NCI-H748 treated with DMSO at 0.1 percent for 48 hours (cell line): ENCODE measurements around the gene RCVRN.
"Not testable (repeated sequence)": the region's sequence is repeated elsewhere in the genome, so short reads cannot be mapped to it uniquely, and the experiment has no call there.

Source experiments
- DNase-seq: peaks from one replicate; lab custom pipeline; 2025; lab: John Stamatoyannopoulos, UW

RCVRN gene

DNA sequence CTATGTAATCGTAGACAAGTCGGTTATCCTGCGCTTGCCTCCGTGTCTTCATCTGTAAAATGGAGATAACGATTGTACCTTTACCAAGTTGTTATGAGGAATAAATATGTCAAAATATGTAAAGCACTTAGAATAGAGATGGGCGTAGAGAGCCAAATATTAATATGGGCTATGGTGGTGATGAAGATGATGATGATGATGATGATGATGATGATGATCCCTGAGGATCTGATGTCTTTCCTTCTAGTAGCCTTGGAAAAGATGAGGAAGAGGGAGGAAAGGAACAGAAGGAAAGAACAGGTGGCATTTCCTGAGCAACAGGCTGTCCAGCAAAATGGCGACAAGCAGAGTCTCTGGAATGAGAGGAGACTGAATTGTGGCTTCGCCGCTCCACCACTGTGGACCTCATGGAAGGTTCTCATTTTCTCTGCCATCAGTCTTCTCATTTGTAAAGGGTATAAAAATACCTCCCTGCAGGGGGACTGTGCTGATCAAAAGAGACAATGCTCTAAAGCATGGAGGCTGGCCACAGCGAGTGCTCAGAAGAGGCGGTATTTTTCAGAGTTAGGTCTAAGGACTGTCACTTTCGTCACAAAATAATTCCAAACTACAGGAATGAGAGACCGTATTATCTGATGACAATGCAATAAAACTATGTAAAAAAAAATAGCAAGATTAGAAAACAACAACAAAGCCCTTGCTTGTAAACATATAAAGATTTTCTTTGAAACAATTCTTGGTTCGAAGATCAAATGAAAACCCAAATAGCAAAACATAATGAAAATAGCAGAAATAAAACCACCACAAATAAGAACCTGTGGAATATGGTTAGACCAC lies 17.2 kb upstream of the RCVRN start:
- no peak for DNase-seq

DNA sequence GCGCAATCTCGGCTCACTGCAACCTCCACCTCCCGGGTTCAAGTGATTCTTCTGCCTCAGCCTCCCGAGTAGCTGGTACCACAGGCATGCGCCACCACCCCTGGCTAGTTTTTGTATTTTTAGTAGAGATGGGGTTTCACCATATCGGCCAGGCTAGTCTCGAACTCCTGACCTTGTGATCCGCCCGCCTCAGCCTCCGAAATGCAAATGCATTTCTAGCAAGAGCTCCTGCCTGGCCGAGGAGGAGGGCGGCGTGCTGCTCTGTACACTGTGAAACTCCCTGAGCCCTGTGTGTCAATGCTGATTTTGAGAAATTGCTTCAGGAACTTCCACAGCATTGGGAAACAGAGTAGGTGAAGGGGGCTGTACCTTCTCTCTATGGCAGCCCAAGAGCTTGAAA lies 16.1 kb upstream of the RCVRN start:
- DNase-seq = not testable (repeated sequence)

DNA sequence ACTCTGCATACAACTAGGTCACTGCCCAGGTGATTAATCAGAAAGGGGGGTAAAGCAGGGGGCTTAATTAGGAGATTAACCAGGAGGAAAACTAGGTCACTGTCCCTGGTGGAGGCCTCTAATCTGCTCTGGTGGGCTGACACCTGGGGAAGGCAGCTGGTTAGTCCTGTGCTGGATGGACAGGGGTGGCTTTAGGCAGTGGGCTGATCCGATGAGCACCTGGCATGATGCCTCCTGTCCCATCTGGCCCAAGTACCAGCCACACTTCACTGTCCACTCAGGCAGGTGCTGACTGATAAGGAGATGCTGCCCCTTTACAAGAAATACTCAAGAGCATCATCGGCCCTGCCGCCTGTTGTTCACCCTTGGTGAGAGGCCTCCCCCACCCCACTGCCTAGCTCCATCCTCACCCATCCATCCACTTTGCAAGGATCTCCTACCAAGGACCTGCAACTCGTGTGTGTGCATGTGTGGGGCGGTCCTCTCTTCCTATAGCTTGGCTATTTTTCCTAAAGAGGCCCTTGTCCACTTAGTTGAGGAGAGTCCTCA lies 13.8 kb upstream of the RCVRN start:
- DNase-seq = no peak

DNA sequence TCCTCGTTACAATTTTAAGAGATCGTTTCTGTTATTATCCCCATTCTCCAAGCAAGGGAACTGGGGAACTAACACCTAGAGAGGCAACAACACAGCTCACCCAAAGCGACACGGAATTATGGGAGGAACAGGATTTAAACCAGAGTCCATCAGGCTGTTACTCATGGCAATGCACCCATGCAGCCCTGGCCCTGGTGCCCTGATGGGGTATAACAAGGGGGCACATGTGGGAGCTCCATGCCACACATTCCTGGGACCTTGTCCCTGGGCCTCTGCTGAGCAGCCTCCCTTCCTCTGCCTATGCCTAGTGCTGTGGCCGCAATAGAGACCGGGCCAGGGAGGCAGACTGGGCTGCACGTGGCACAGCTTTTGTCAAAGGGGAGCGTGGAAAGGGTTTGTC lies 13.3 kb upstream of the RCVRN start:
- no peak for DNase-seq

DNA sequence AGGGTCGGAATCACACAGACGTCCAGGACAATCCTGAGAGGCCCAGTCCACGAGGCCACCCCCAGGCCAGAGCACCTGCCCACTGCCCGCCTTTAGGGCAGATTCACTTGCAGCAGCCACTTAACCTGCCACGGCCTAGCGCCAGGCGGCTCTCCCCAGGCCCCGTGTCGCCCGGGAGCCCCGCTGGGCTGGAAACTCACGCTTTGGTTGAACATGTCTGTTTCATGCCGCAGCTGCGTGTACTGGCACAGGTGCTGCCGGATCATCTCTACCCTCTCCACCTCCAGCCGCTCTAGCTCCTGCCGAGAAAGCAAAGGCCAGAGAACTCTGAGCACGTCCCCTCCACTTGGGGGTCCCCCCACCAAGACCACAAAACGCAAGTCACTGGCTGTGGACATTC lies 12.7 kb upstream of the RCVRN start:
- DNase-seq = no peak

DNA sequence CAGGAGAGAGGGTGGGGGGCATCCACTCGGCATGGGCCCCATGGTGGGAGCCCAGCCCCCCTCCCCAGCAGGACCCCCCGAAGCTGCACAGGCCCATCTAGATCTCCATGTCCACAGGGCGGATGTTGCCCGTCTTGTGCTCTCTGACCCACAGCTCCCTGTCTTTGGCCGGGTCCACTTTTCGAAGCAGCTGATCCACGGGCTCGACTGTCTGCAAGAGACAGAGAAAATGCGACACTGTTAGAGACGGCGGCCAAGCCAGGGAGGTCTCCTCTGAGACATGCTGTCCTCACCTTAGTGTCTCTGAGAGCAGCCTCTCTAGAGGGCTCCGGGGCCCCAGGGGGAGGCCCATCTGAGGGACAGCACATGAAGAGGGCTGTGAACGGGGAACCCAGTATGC lies 12.1 kb upstream of the RCVRN start:
- no peak for DNase-seq

DNA sequence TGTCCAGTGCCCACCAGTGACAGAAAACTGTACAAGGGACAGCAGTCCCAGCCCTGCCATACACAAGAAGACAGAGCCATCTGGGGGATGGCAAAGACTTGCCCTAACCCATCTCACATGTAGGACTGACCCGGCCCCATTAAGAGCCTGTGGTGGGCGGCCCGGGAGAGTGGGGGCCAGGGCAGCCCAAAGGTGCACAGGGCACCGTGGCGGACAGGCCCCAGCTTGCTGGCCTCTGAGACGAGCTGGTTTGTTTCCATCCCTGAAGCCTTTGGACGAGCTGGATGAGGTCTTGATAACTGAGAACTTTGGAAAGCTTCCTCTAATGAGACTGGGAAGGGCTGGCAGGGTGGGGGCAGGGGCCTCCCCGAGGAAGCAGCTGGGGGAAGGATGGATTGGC lies 11.0 kb upstream of the RCVRN start:
- DNase-seq = no peak

DNA sequence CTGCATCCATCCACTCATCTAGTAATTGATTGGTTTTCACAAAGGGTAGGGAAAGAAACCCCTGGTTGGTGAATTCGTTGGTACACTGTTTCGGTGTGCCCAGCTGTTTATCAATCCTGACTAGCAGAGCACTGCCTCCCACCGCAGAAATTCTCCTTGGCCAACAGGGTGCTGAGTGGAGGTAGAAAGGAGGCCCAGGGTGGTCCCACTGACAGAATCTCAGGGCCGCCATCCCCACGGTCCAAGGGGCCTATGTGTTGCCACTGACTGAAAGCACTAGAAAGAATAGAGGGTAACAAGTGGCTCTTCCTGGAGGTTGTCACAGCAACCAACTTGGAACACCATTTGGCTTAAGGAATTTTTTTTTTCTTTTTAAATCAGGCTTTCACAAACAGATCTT lies 8.4 kb upstream of the RCVRN start:
- no peak for DNase-seq

DNA sequence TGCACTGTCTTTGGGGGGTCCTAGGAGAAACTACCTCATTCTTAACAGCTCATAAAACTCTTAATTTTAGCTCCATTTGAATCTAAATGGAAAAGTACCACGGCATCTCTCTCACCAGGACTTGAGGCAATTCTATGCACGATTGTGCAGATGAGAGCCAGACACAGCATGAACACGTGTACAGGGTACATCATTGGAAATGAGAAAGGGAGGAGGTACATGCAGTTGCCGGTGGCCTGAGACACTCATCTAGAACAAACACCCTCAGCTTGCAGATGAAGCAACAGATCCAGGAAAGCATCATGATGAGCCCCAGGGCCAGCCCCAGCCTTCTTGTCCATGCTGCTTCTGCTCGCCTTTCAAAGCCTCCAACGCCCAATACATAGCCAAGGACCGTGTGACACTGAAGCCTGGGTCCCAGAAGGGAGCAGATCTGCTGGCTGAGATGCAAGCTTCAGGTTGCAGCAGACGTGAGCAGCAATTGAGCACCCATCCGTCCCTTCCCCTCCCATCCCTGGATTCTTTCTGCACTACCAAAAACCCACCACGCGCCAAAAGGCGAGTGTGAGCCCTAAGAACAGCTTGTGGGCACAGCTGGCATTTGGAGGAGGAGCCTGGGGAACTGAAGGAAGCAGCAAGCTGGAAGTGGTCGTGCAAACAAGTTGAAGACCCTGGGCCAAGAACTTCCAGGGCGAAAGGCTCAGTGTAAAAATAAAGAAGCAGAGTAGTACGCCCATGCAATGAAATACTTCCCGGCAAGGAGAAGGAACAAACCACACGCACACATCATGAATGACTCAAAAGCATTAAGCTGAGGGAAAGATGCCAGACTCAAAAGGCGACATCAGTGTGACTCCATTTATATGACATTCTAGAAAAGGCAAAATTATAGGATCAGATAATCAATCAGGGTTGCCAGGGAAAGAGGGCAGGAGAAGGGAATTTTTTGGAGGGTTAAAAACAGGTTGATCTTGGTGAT lies 7.3 kb upstream of the RCVRN start:
- DNase-seq = no peak

DNA sequence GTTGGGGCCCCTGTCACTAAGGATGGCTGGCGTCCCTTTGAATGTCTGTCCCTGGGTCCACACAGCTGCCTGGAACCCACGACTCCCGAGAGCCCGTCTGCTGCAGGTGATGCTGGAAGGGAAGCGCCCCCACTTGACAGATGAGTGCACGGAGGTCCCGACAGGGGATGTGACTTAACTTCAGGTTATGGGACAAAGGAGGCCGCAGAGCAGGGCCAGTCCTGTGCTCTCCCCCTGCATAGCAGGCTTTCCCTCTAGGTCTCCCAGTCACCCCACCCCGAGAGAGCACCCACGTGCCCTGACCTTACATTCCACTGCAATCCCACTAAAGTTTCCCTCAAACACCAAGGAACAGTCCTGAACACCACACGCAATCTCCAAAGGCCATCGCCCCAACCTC lies 6.0 kb upstream of the RCVRN start:
- DNase-seq = no peak

DNA sequence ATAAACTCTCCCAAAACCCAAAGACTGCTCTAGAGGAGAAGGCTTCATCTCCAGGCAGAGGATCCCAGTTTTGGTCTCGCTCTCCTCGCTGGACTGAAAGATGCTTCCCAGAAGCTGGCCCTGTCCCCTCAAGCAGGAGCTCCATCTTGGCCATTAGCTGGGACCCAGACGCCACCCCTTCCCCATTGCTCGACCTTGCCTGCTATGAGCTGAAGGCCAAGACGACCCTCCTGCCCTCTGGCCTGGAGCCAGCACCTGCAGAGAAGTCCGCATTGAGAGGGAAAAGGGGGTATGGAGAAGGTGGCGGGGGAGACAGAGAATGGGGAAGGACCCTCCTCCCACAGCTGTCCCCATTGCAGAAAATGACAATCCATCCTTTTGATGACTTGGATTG lies 3.6 kb upstream of the RCVRN start:
- DNase-seq = no peak

DNA sequence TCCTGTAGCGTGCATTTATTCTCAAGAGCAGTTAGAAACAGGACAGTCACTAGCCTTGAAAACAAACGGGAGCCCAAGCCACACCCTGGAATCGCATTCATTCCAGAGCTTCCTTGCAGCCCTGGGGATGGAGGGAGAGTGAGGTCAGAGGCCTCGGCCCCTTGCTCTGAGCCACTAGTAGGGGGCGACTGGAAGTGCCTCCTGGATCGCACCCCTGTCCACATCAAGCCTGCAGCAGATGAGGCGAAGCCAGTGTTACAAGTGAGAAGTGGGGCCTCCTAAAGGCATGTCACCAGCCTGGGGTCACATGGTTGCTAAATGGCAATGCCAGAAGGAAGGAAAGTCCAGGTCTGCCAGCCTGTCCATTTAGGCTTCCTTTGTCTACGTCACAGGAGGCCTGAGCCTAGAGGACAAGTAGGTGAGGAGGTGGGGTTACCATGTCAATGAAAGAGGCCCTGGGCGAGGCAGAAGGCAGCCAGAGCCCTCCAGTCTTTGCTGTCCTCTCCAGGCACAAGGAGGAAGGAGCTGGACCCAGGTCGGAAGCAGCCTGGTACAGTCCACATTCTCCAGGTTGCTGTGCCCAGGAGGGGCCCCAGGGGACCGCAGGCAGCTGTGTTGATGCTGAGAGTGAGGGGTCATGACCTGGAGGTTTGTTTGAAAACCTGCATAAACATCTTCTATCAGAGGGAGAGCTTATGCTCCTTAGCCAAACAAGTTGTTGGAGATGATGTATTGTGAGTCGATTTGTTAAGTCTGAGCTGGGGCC lies 3.0 kb upstream of the RCVRN start:
- DNase-seq = no peak

DNA sequence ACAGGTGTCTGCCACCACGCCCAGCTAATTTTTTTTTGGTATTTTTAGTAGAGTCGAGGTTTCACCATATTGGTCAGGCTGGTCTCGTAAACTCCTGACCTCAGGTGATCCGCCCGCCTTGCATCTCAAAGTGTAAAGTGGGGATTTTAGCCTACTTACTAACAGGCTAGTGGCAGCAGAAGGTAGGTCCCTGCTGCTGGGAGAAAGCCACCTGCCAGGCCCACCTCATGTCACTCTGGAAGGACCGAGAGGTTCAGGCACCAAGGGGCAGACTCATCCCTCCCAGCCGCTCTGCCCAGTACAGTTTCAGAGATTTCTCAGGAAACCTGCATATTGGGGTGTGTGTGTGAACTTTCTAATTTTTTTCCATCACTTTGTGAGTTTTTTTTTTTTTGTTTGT lies 2.1 kb upstream of the RCVRN start:
- DNase-seq = no peak

DNA sequence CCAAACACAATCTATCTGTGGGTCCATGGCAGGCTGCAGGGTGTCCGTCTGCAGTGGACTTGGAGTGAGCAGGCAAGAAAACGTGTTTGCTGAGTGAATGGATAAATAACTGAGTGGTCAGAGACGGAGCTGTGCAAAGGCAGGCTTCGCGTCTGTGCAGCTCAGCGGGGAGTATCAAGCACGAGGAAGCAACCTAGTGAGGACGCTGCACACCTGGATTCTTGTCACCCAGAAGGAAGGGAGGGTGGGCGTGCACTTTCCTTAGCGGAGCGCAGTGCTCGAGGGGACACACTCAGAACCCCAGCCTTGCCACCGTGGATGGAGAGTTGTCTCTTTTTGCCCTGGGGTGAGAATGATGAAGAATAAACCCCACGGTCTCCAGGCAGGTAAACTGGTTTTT lies 1.5 kb upstream of the RCVRN start:
- DNase-seq = no peak

DNA sequence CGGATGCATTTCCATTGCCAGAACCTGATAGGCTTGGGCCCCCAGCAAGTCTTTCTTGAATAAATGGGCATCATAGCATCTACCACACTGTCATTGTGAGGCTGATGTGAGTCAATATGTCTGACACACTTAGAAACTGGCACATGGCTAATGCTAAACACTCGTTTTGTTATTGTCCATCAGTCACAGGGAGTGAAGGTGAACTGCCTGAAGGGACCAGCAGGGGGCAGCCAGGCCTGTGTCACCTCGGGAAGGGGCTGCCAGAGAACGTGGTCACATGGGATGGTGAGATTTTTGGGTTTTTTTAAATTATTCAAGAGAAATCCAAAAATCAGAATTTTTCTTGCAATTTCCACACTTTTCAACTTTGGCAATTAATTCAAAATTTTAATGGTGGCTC lies 831 bp upstream of the RCVRN start:
- no peak for DNase-seq

DNA sequence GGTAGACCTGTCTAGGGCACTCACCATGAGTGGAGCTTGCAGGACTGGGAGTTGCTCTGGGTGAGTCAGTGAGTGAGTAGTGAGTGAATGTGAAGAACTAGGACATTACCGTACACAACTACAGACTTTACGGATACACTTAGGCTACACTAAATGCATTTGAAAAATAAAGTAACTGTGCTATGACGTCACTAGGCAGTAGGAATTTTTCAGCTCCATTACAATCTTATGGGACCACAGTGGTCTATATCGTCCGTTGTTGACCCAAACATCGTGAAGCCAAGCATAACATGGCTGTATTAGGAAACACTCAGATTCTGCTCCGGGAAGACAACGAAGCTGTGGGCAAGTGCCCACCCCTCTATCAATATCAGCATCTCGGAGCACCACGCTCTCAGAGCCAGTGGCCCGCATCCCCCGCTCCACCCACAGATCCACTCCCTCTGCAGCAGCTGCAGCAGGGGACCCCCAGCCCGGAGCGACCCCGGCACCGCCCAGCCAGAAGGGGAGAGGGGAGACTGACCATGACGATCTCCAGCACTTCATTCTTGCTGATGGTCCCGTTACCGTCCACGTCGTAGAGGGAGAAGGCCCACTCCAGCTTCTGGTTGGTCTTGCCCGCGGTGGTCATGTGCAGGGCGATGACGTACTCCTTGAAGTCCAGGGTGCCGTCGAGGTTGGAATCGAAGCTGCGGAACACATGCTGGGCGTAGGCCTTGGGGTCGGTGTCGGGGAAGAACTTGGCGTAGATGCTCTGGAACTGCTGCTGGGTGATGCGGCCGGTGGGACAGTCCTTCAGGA lies 594 bp downstream of the RCVRN start:
- no peak for DNase-seq

DNA sequence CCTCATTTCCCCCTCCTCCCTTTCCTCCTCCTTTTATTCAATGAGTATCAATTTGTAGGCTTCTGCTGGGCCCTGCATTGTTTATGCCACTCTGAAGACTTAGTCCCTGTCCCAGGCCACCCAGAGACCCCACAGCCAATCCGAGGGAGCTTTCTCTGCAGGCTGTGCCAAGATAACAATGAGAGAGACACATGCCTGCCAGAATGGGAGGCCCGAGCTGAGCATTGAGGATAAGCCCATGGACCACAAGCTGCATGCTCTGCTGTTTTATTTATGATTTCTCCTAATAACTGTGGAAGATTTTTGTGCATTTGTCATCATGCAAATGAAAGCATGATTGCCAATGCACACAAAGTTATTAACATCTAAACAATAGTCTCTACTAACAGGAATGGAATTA lies 3.0 kb downstream of the RCVRN start:
- DNase-seq = no peak

DNA sequence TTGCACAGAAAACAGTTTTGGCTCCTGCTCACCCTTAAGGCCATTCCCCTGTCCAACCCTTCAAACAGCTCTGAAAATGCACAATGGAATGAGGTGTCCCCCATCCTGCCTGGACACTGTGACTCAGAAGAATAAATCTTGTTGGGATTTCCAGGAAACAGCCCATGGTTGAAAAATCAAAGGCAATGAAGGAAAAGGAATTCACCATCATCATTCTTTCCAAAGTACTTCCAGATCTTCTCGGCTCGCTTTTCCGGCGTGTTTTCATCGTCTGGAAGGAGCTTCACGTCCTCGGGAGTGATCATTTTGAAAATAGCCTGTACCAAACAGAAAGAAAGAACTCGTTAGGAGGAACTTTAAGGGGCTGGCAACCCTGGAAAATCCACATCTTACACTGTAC lies 4.3 kb downstream of the RCVRN start:
- no peak for DNase-seq

DNA sequence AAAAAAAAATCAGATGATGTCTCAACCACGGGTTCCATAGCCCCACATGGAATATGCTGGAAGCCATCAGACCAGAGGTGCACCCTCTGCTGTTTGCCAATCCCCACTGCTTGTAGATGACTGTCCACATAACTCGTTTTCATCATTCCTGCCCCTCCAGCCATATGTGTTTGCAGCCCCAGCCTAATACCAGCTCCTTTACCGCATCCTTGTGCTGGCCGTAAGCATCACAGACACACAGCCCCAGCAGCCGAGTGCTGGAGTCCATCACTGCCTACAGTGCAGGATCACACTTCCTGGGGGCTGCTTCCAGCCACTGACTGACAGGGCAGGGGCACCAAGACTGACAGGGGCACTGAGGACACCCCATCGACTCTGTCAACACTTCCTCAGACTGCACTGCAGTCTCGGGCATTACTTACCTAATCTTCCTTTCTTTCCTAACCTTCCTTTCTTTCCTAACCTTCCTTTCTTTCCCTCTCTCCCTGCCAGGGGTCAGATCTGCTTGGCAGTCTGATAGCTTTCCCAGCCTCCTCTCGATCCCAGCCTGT lies 5.0 kb downstream of the RCVRN start:
- no peak for DNase-seq

DNA sequence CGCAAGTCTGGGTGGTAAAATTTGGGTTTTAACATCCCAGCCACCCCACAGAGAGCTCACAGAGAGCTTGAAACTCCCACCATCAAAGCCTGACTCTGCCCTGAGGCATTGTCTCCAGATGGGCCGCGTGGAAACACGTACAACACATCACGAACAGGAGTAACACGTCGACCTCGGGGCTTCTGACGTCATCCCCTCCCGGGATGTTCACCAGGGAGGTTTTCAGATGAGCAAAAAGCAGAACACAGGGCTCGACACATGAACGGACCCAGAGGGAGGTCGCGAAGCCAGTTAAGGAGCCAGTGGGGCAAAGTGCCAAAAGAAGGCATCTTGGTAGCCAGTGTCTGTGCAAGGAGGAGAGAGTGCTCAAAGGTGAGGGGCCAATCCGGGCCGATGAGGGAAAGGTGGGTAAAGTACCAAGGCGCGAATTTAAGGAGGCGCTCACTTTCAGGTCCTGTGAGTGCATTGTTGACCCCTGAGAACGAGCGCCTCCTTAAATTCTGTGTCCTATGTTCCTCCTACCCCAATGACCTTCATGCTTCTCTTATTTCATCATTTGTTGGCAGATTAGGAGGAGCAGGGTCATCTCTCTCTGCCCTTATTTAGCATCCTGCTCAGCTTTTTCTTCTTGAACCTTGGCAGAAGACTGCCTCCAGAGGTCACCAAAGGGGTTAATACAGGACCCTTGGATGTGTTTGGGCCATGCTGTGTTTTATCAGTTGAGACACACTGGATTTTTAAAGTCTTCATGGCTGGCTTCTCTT lies 5.6 kb downstream of the RCVRN start:
- no peak for DNase-seq
